Caco-2 (cell line): ENCODE measurements around the gene RRP8. TPM values are rescaled to one million over a fixed set of nuclear protein-coding genes. Genes with fewer than 3 reads are reported as not detected.

ENCODE experiments used
- BruUV-seq: library from RNA; stranded (reverse); fragments of 400-500 nt; replicated peaks from 2 replicates; lab custom pipeline; 2021; lab: Mats Ljungman, UMichigan
- CTCF ChIA-PET: fragments of 300-600 bp; sonication (Branson Sonifier 250); formaldehyde crosslinking; loops from one replicate; lab custom pipeline; 2022; ENCODE audit warnings: antibody characterized with exemption; lab: Charles Lee
- POLR2A ChIA-PET: fragments of 300-600 bp; sonication (Branson Sonifier 250); formaldehyde crosslinking; loops from one replicate; lab custom pipeline; 2022; ENCODE audit warnings: antibody characterized with exemption; lab: Charles Lee
- DNase-seq, 2 experiments: peaks; one replicate each; pipeline versions ENCODE4 v3.0.0 to v3.0.0-alpha.2; 2020 to 2022
- H3K27me3 ChIP-seq: replicated peaks from 2 replicates; pipeline ENCODE4 v1.6.0; 2011; ENCODE audit warnings: low read length; ENCODE audit not compliant: control insufficient read depth, insufficient read depth
- H3K36me3 ChIP-seq: 2 replicates; pipeline ENCODE4 v1.5.1; 2011; ENCODE audit warnings: low read length; ENCODE audit not compliant: control insufficient read depth, insufficient read depth
- H3K4me1 ChIP-seq: fragments of 250-450 bp; sonication (Bioruptor Pico); 2 replicates; pipeline ENCODE4 v1.5.1; 2020; ENCODE audit warnings: mild to moderate bottlenecking
- H3K4me3 ChIP-seq: 2 replicates; pipeline ENCODE4 v1.5.1; 2011; ENCODE audit warnings: low read depth, mild to moderate bottlenecking, control low read depth, low read length
- H3K9me3 ChIP-seq: fragments of 250-450 bp; sonication (Bioruptor Pico); 2 replicates; pipeline ENCODE4 v1.5.1; 2020; ENCODE audit warnings: mild to moderate bottlenecking, moderate library complexity
- H3K27ac Mint-ChIP-seq: one replicate; pipeline ENCODE4 v1.8.0; 2022; ENCODE audit warnings: mixed read lengths; ENCODE audit not compliant: unreplicated experiment
- H3K27me3 Mint-ChIP-seq: one replicate; pipeline ENCODE4 v1.8.0; 2022; ENCODE audit warnings: mixed read lengths; ENCODE audit not compliant: insufficient read depth, unreplicated experiment
- H3K36me3 Mint-ChIP-seq: one replicate; pipeline ENCODE4 v1.8.0; 2022; ENCODE audit warnings: mild to moderate bottlenecking, mixed read lengths; ENCODE audit not compliant: insufficient read depth, unreplicated experiment
- H3K4me1 Mint-ChIP-seq: one replicate; pipeline ENCODE4 v1.8.0; 2022; ENCODE audit warnings: low read depth, mixed read lengths; ENCODE audit not compliant: unreplicated experiment
- H3K4me3 Mint-ChIP-seq: one replicate; pipeline ENCODE4 v1.8.0; 2022; ENCODE audit warnings: mild to moderate bottlenecking, moderate library complexity, mixed read lengths; ENCODE audit not compliant: unreplicated experiment
- H3K9me3 Mint-ChIP-seq: one replicate; pipeline ENCODE4 v1.8.0; 2022; ENCODE audit warnings: mixed read lengths; ENCODE audit not compliant: unreplicated experiment
- intact Hi-C: fragments of 100-400 bp; cut with micrococcal nuclease; formaldehyde crosslinking; loops from one replicate; pipeline ENCODE4 v1.10.0; 2022; ENCODE audit not compliant: unreplicated experiment
- total RNA-seq: library from RNA; stranded (reverse); gene quantifications from 2 replicates; pipeline ENCODE4 v1.2.3, GENCODE V29; 2022
- TF ChIP-seq, protein P1 (sequence below), 2 experiments: fragments of 200-600 bp in 1 of 2; IDR thresholded peaks; 1 replicate in 1 of 2; 2 replicates in 1 of 2; pipeline versions ENCODE4 v1.5.1 to v1.8.0; 2011 to 2022; ENCODE audit warnings: antibody characterized with exemption in 1 of 2, control low read depth in 1 of 2, inconsistent platforms in 1 of 2, low read depth in 1 of 2, low read length in 1 of 2, mild to moderate bottlenecking in 1 of 2, moderate library complexity in 1 of 2; ENCODE audit not compliant: insufficient read depth in 1 of 2, severe bottlenecking in 1 of 2, unreplicated experiment in 1 of 2

The RRP8 gene
- total RNA-seq, 1 experiment from 2014 or later, result 21.0 TPM

DNA sequence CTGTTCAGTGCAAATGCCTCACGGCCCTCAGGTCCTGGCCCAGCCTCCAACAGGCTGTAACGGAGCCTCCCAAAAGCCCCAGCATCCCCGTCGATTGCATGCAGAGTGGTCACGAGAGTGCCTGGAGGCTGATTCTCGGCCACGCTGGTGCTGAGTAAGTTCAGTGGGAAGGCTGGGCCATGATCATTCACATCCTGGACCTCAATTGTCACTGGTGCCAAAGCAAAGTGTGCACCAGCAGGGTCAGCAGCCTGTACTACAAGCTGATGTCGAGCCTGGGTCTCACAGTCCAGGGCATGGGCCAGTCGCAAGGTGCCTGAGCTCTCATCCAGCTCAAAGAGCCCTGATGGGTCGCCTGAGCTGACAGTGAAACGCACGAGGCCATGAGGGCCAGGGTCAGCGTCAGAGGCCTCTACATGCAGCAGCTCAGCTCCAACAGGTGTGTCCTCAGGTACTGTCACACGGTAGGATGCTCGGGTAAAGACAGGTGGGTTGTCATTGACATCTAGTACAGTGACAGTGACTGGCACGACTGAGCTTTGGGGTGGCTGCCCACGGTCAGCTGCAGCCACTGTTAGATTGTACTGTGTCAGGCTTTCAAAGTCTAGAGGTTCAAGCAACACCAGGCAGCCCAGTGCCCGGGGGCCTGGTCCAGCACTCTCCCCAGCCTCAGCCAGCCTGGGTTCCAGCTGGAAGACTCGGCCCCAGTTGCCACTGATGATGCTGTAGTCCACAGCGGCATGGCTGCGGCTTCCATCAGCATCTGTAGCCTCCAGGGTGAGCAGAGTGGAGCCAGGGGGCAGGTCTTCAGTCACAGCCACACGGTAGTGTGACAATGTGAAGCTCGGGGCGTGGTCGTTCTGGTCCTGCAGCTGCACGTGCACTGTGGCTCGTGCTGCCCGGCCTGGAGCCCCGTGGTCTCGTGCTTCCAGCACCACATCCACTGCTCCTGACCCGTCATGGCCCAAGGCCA, 20.3 kb upstream of the RRP8 start:
- Histone ChIP-seq H3K4me3 (no peak overlapping the region), H3K4me1 (no peaks in the 10 kb centered on the region), H3K36me3 (no peaks in the 10 kb centered on the region), H3K27me3 (no peaks in the 10 kb centered on the region), H3K9me3 (no peaks in the 10 kb centered on the region)
- H3K9me3 Mint-ChIP-seq, result no peaks in the 10 kb centered on the region
- no peaks in the 10 kb centered on the region for H3K27me3 Mint-ChIP-seq
- ChIA-PET CTCF (interaction anchor here (1.6 kb wide), 2 partner anchors 15 to 60 kb away, joined by 3 to 4 read pairs; partner anchors contain the start of gene MRPL17), POLR2A (no interaction called here)
- no TSS peak for BruUV-seq
- no peak overlapping the region for H3K4me3 Mint-ChIP-seq
- intact Hi-C loops, result no loop called here
- H3K36me3 Mint-ChIP-seq, result peaks cover 5% of the 10 kb centered on the region
- H3K27ac Mint-ChIP-seq, result no peak overlapping the region
- DNase-seq, result no peak
- TF ChIP-seq, protein P1, sequence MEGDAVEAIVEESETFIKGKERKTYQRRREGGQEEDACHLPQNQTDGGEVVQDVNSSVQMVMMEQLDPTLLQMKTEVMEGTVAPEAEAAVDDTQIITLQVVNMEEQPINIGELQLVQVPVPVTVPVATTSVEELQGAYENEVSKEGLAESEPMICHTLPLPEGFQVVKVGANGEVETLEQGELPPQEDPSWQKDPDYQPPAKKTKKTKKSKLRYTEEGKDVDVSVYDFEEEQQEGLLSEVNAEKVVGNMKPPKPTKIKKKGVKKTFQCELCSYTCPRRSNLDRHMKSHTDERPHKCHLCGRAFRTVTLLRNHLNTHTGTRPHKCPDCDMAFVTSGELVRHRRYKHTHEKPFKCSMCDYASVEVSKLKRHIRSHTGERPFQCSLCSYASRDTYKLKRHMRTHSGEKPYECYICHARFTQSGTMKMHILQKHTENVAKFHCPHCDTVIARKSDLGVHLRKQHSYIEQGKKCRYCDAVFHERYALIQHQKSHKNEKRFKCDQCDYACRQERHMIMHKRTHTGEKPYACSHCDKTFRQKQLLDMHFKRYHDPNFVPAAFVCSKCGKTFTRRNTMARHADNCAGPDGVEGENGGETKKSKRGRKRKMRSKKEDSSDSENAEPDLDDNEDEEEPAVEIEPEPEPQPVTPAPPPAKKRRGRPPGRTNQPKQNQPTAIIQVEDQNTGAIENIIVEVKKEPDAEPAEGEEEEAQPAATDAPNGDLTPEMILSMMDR (IDR thresholded peaks at IDR 0.05; ENCODE audit: insufficient read depth in 1 of 2, low read depth in 1 of 2, low read length in 1 of 2, severe bottlenecking in 1 of 2, unreplicated experiment in 1 of 2), result no peak
- no peaks in the 10 kb centered on the region for H3K4me1 Mint-ChIP-seq

DNA sequence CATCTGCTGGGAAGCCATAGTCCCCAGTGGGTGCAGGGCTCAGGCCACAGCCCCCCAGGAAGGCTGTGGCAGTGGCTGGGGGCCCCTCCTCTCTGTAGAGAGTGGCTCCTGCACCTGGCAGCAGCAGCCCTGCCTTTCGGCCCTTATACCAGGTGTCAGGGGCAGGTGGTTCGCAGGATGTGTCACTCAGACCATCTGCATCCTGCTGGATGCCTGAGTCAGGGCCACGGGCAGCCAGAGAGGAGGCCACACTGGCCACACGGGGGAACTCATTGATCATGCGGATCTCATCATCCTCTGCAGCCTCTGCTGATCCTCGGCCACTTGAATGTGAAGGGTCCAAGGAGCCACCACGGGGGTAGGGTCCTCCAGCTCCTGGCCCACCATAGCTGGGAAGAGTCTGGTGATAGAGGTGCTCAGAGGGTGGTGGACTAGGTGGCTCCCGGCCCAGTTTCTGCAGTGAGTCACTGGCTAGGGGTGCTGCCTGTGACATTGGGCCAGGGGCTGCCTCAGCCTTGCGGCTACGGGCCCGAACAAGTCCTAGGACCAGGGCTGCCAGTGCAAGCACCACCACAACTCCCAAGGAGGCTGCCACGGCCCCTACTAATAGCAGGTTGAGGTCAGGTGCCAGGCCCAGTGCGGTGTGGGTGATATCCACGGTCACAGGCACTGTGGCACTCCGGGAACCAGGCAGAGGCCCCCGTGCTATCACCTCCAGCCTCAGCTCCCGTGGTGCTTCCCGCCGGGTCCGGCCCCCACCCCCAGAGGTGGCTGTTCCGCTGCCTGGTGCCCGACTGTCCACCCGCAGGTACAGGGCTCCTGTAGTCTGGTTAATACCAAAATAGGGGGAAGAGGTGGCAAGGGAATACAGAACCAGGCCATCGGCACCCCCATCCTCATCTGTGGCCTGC, 19.1 kb upstream of the RRP8 start:
- H3K36me3 Mint-ChIP-seq, result peaks cover 5% of the 10 kb centered on the region
- Histone ChIP-seq H3K4me3 (no peak overlapping the region), H3K9me3 (no peaks in the 10 kb centered on the region), H3K4me1 (no peaks in the 10 kb centered on the region), H3K27me3 (no peaks in the 10 kb centered on the region), H3K36me3 (no peaks in the 10 kb centered on the region)
- H3K4me3 Mint-ChIP-seq, result no peak overlapping the region
- TF ChIP-seq, protein P1 (IDR thresholded peaks at IDR 0.05; ENCODE audit: insufficient read depth in 1 of 2, low read depth in 1 of 2, low read length in 1 of 2, severe bottlenecking in 1 of 2, unreplicated experiment in 1 of 2), result peak in 1 of 2 experiments; percentile 1
- CTCF ChIA-PET, result no interaction called here
- no peaks in the 10 kb centered on the region for H3K4me1 Mint-ChIP-seq
- POLR2A ChIA-PET, result no interaction called here
- no peaks in the 10 kb centered on the region for H3K9me3 Mint-ChIP-seq
- DNase-seq, result no peak
- intact Hi-C loops, result no loop called here
- no peak overlapping the region for H3K27ac Mint-ChIP-seq
- BruUV-seq, result no TSS peak
- no peaks in the 10 kb centered on the region for H3K27me3 Mint-ChIP-seq

DNA sequence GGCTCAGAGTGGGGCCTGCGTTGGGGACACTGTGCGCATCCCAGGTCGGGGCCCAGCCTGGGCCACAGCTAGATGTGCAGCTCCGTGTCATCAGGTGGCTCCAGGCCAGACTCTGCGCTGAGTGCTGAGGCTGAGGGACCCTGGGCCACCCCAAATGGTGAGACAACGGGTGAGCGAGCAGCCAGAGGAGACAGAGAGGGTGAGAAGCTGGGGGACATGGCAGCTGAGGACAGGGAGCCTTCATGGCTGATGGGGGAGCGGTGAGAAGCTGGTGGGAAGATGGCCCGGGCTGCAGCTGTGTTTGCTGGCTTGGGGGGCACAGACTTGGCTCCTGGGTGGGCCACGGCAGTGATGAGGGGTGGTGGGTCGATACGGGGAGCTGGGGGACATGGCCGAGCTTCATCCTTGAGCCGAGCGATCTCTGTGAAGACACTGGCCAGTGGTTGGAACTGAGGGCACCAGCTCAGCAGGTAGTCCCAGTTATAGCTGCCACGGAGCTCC, 18.3 kb upstream of the RRP8 start:
- H3K4me1 ChIP-seq, result no peaks in the 10 kb centered on the region
- H3K9me3 Mint-ChIP-seq, result no peaks in the 10 kb centered on the region
- POLR2A ChIA-PET, result no interaction called here
- no peak for DNase-seq
- intact Hi-C loops, result no loop called here
- TF ChIP-seq, protein P1 (IDR thresholded peaks at IDR 0.05; ENCODE audit: insufficient read depth in 1 of 2, low read depth in 1 of 2, low read length in 1 of 2, severe bottlenecking in 1 of 2, unreplicated experiment in 1 of 2), result no peak
- no peak overlapping the region for H3K4me3 Mint-ChIP-seq
- no peaks in the 10 kb centered on the region for H3K27me3 ChIP-seq
- peaks cover 5% of the 10 kb centered on the region for H3K36me3 Mint-ChIP-seq
- CTCF ChIA-PET, result interaction anchor here (0.9 kb wide), 1 partner anchor 242 kb away, joined by 3 read pairs; no protein-coding TSS in a partner anchor
- H3K36me3 ChIP-seq, result no peaks in the 10 kb centered on the region
- no peaks in the 10 kb centered on the region for H3K9me3 ChIP-seq
- BruUV-seq, result no TSS peak
- H3K27me3 Mint-ChIP-seq, result no peaks in the 10 kb centered on the region
- H3K4me3 ChIP-seq, result no peak overlapping the region
- H3K27ac Mint-ChIP-seq, result no peak overlapping the region
- no peaks in the 10 kb centered on the region for H3K4me1 Mint-ChIP-seq
